HG03575 (cell line): ENCODE measurements around the gene ACSL6.

Experiments used
- ATAC-seq: cut with Tn5 transposase; IDR thresholded peaks from one replicate; pipeline ENCODE4 v1.9.1; 2021; ENCODE audit not compliant: unreplicated experiment, insufficient number of reproducible peaks, low FRiP score; ENCODE audit errors: extremely low read depth

The ACSL6 gene

GRCh38 chr5:131965826-131966415 lies 45.5 kb downstream of the ACSL6 start:
- ATAC-seq = no peak

GRCh38 chr5:131959906-131960305 lies 51.6 kb downstream of the ACSL6 start:
- ATAC-seq = no peak

GRCh38 chr5:131959136-131959535 lies 52.3 kb downstream of the ACSL6 start:
- no peak for ATAC-seq

GRCh38 chr5:131957721-131958441 lies 53.6 kb downstream of the ACSL6 start:
- no peak for ATAC-seq

- no peak for ATAC-seq
These were observed 57.5 kb downstream of the ACSL6 start for GRCh38 chr5:131953969-131954368.

GRCh38 chr5:131952301-131952857 lies 59.1 kb downstream of the ACSL6 start:
- no peak for ATAC-seq

GRCh38 chr5:131950706-131951105 lies 60.8 kb downstream of the ACSL6 start:
- no peak for ATAC-seq

GRCh38 chr5:131947445-131947844 lies 64.0 kb downstream of the ACSL6 start:
- no peak for ATAC-seq

- no peak for ATAC-seq
These were observed 65.8 kb downstream of the ACSL6 start, which contains the start of gene MEIKIN for GRCh38 chr5:131945551-131946168. Gene MEIKIN (minus strand): TSS chr5:131945663. CDS start chr5:131945505, 158 bp downstream.

- ATAC-seq = no peak
These were observed 66.5 kb downstream of the ACSL6 start for GRCh38 chr5:131944702-131945550.

- no peak for ATAC-seq
These were observed 67.5 kb downstream of the ACSL6 start for GRCh38 chr5:131943916-131944315.

- no peak for ATAC-seq
These were observed 69.4 kb downstream of the ACSL6 start for GRCh38 chr5:131942016-131942415.

GRCh38 chr5:131939690-131940345 lies 71.6 kb downstream of the ACSL6 start:
- no peak for ATAC-seq

- no peak for ATAC-seq
These were observed 79.2 kb downstream of the ACSL6 start for GRCh38 chr5:131932235-131932634.

GRCh38 chr5:131928957-131929356 lies 82.5 kb downstream of the ACSL6 start:
- ATAC-seq = no peak

- no peak for ATAC-seq
These were observed 85.3 kb downstream of the ACSL6 start for GRCh38 chr5:131926168-131926567.

GRCh38 chr5:131916481-131916880 lies 95.0 kb downstream of the ACSL6 start:
- ATAC-seq = no peak

- ATAC-seq = no peak
These were observed 97.0 kb downstream of the ACSL6 start for GRCh38 chr5:131914472-131914871.

- no peak for ATAC-seq
These were observed 97.9 kb downstream of the ACSL6 start for GRCh38 chr5:131913603-131914002.
